ENCODE measurements around the gene NSRP1. TPM values are rescaled to one million over a fixed set of nuclear protein-coding genes. Genes with fewer than 3 reads are reported as not detected.

The NSRP1 gene
- total RNA-seq, 1 experiment from 2014 or later = 28.0 TPM

- no peaks in the 10 kb centered on the region for H3K9me3 ChIP-seq
- H3K27me3 ChIP-seq (replicated peaks; ENCODE audit: control insufficient read depth, insufficient read depth, low read length) = peaks cover 2% of the 10 kb centered on the region; the same call in 1 of the 2 replicates
- TF ChIP-seq CTCF (IDR thresholded peaks at IDR 0.05; ENCODE audit: insufficient read depth in 1 of 2, low read depth in 1 of 2, low read length in 1 of 2, severe bottlenecking in 1 of 2, unreplicated experiment in 1 of 2) = no peak
- Mint-ChIP-seq H3K4me3 (ENCODE audit: unreplicated experiment) (no peak overlapping the region), H3K27me3 (ENCODE audit: insufficient read depth, unreplicated experiment) (peaks cover 35% of the 10 kb centered on the region), H3K27ac (ENCODE audit: unreplicated experiment) (no peak overlapping the region), H3K9me3 (ENCODE audit: unreplicated experiment) (no peaks in the 10 kb centered on the region), H3K36me3 (ENCODE audit: insufficient read depth, unreplicated experiment) (no peaks in the 10 kb centered on the region), H3K4me1 (ENCODE audit: low read depth, unreplicated experiment) (no peaks in the 10 kb centered on the region)
- H3K36me3 ChIP-seq (ENCODE audit: control insufficient read depth, insufficient read depth, low read length) = no peaks in the 10 kb centered on the region
- ChIA-PET CTCF (no interaction called here), POLR2A (no interaction called here)
- intact Hi-C loops (cut with micrococcal nuclease; ENCODE audit: unreplicated experiment) = no loop called here
- no TSS peak for BruUV-seq (replicated peaks)
- DNase-seq = no peak
- H3K4me3 ChIP-seq (ENCODE audit: low read depth, low read length) = no peak overlapping the region
- H3K4me1 ChIP-seq = no peaks in the 10 kb centered on the region
Measured at GRCh38 chr17:30074730-30075129, 41.9 kb upstream of the NSRP1 start.

GRCh38 chr17:30082773-30083172 is 33.8 kb upstream of the NSRP1 start:
- POLR2A ChIA-PET = no interaction called here

GRCh38 chr17:30084788-30085187 is 31.8 kb upstream of the NSRP1 start:
- ChIA-PET CTCF (interaction anchor here (1.2 kb wide), 1 partner anchor 8 kb away, joined by 6 read pairs; no protein-coding TSS in a partner anchor), POLR2A (no interaction called here)
- Histone ChIP-seq H3K36me3 (ENCODE audit: control insufficient read depth, insufficient read depth, low read length) (no peaks in the 10 kb centered on the region), H3K4me3 (ENCODE audit: low read depth, low read length) (no peak overlapping the region), H3K27me3 (replicated peaks; ENCODE audit: control insufficient read depth, insufficient read depth, low read length) (no peaks in the 10 kb centered on the region; the same call in 1 of the 2 replicates), H3K4me1 (no peaks in the 10 kb centered on the region), H3K9me3 (0 out of 2 replicates have a peak, but pooled peaks cover 4% of the 10 kb centered on the region)
- no peak for TF ChIP-seq CTCF (IDR thresholded peaks at IDR 0.05; ENCODE audit: insufficient read depth in 1 of 2, low read depth in 1 of 2, low read length in 1 of 2, severe bottlenecking in 1 of 2, unreplicated experiment in 1 of 2)
- Mint-ChIP-seq H3K27ac (ENCODE audit: unreplicated experiment) (no peak overlapping the region), H3K4me3 (ENCODE audit: unreplicated experiment) (no peak overlapping the region), H3K27me3 (ENCODE audit: insufficient read depth, unreplicated experiment) (peaks cover 22% of the 10 kb centered on the region), H3K9me3 (ENCODE audit: unreplicated experiment) (no peaks in the 10 kb centered on the region), H3K36me3 (ENCODE audit: insufficient read depth, unreplicated experiment) (no peaks in the 10 kb centered on the region), H3K4me1 (ENCODE audit: low read depth, unreplicated experiment) (no peaks in the 10 kb centered on the region)
- intact Hi-C loops (cut with micrococcal nuclease; ENCODE audit: unreplicated experiment) = no loop called here
- BruUV-seq (replicated peaks) = no TSS peak
- DNase-seq = no peak

More at GRCh38 chr17:30082773-30083172, 33.8 kb upstream of the NSRP1 start:
- Histone ChIP-seq H3K4me1 (no peaks in the 10 kb centered on the region), H3K36me3 (ENCODE audit: control insufficient read depth, insufficient read depth, low read length) (no peaks in the 10 kb centered on the region), H3K27me3 (replicated peaks; ENCODE audit: control insufficient read depth, insufficient read depth, low read length) (no peaks in the 10 kb centered on the region; the same call in 1 of the 2 replicates), H3K4me3 (ENCODE audit: low read depth, low read length) (no peak overlapping the region), H3K9me3 (0 out of 2 replicates have a peak, but pooled peaks cover 4% of the 10 kb centered on the region)
- Mint-ChIP-seq H3K27ac (ENCODE audit: unreplicated experiment) (no peak overlapping the region), H3K36me3 (ENCODE audit: insufficient read depth, unreplicated experiment) (no peaks in the 10 kb centered on the region), H3K27me3 (ENCODE audit: insufficient read depth, unreplicated experiment) (peaks cover 23% of the 10 kb centered on the region), H3K4me3 (ENCODE audit: unreplicated experiment) (no peak overlapping the region), H3K4me1 (ENCODE audit: low read depth, unreplicated experiment) (no peaks in the 10 kb centered on the region), H3K9me3 (ENCODE audit: unreplicated experiment) (no peaks in the 10 kb centered on the region)
- intact Hi-C loops (cut with micrococcal nuclease; ENCODE audit: unreplicated experiment) = no loop called here
- CTCF ChIA-PET = interaction anchor here (1.4 kb wide), 1 partner anchor 10 kb away, joined by 6 read pairs; no protein-coding TSS in a partner anchor
- no peak for DNase-seq
- BruUV-seq (replicated peaks) = no TSS peak
- TF ChIP-seq CTCF (IDR thresholded peaks at IDR 0.05; ENCODE audit: insufficient read depth in 1 of 2, low read depth in 1 of 2, low read length in 1 of 2, severe bottlenecking in 1 of 2, unreplicated experiment in 1 of 2) = no peak
